ENCODE results near the gene RTRAF. TPM values are rescaled to one million over a fixed set of nuclear protein-coding genes. Genes with fewer than 3 reads are reported as not detected.

Gene RTRAF
- total and polyA plus RNA-seq, 9 of the 15 experiments (the other 6 are each of a cell fraction or from before 2014, with no cell fraction given), result 126 to 204 (median 155) TPM

GRCh38 chr14:52018970-52019369, 29.6 kb downstream of the RTRAF start (continued):
- TF ChIP-seq E2F8 (IDR thresholded peaks at IDR 0.05; ENCODE audit: low read depth, partially characterized antibody) (no peak), HNRNPUL1 (IDR thresholded peaks at IDR 0.05; ENCODE audit: low read length) (no peak), ZNF79 (CRISPR knock-in tag; IDR thresholded peaks at IDR 0.05; ENCODE audit: low read depth) (no peak), ZNF583 (CRISPR knock-in tag; IDR thresholded peaks at IDR 0.05) (no peak), FOXM1 (IDR thresholded peaks at IDR 0.05; ENCODE audit: low read depth) (no peak), FOXM1 (CRISPR knock-in tag; IDR thresholded peaks at IDR 0.05; ENCODE audit: low read depth) (no peak), ILK (tag; IDR thresholded peaks at IDR 0.05; ENCODE audit: borderline replicate concordance, low read depth) (no peak), ZNF609 (CRISPR knock-in tag; IDR thresholded peaks at IDR 0.05; ENCODE audit: borderline replicate concordance) (no peak)

Measured in K562 (cell line).